Tibial nerve (tissue), 4 donors: Measurements from ENCODE around the gene GSN. TPM values are rescaled to one million over a fixed set of nuclear protein-coding genes. Genes with fewer than 3 reads are reported as not detected.
A peak's percentile ranks its signal among the peaks of the same experiment; 100 is the strongest.
"Not testable (repeated sequence)": the region's sequence is repeated elsewhere in the genome, so short reads cannot be mapped to it uniquely, and the experiment has no call there.

Experiments used
- DNase-seq, 2 donors: peaks; one replicate each; pipeline ENCODE4 v3.0.0-alpha.2; 2019; ENCODE audit warnings: low spot score in 2 of 2
- H3K27ac ChIP-seq, 4 donors: fragments of 200-600 bp; sonication (generic) in 3 of 4; one replicate each; pipeline ENCODE4 v1.5.1; 2017 to 2019; ENCODE audit warnings: mild to moderate bottlenecking in 1 of 4
- H3K27me3 ChIP-seq, 2 donors: fragments of 200-600 bp; sonication (generic) in 1 of 2; one replicate each; pipeline versions ENCODE4 v1.5.1 to v1.6.0; 2017 to 2019
- H3K36me3 ChIP-seq, 3 donors: fragments of 200-600 bp; sonication (generic); one replicate each; pipeline ENCODE4 v1.5.1; 2018 to 2019
- H3K4me1 ChIP-seq, 4 donors: fragments of 200-600 bp; sonication (generic) in 3 of 4; one replicate each; pipeline ENCODE4 v1.5.1; 2017 to 2019
- H3K4me3 ChIP-seq, 4 donors: fragments of 200-600 bp; sonication (generic) in 3 of 4; one replicate each; pipeline ENCODE4 v1.5.1; 2017 to 2019; ENCODE audit warnings: mild to moderate bottlenecking in 1 of 4, moderate library complexity in 1 of 4
- H3K9me3 ChIP-seq, 4 donors: fragments of 200-600 bp; sonication (generic) in 3 of 4; one replicate each; pipeline ENCODE4 v1.5.1; 2017 to 2019
- EP300 ChIP-seq, 2 donors: sonication (generic); formaldehyde crosslinking; IDR thresholded peaks; one replicate each; pipeline ENCODE4 v1.6.1; 2017; ENCODE audit warnings: antibody characterized with exemption in 2 of 2, mild to moderate bottlenecking in 1 of 2
- POLR2A ChIP-seq, 2 donors: fragments of 450-650 bp; IDR thresholded peaks; one replicate each; pipeline ENCODE4 v1.6.1; 2017; ENCODE audit warnings: antibody characterized with exemption in 2 of 2, mild to moderate bottlenecking in 2 of 2, moderate library complexity in 2 of 2
- WGBS, 2 donors: methylation state at CpG; one replicate each; pipeline ENCODE4 v1.1.5; 2018; 5-methylcytosine and 5-hydroxymethylcytosine counted together
- total RNA-seq, 4 donors: library from RNA; depleted of rRNA; stranded (reverse); fragments of >200 nt; gene quantifications; one replicate each; pipeline ENCODE4 v1.1.0, GENCODE V29; 2016
- TF ChIP-seq, protein P1 (sequence below), 5 experiments: fragments of 200-600 bp in 3 of 5; fragments of 450-650 bp in 2 of 5; sonication (generic) in 3 of 5; IDR thresholded peaks; one replicate each; pipeline ENCODE4 v1.5.1; 2016 to 2019; ENCODE audit warnings: antibody characterized with exemption in 5 of 5, mild to moderate bottlenecking in 3 of 5, moderate library complexity in 2 of 5

Gene GSN
- total RNA-seq, 4 donors from 2014 or later = 1,899 to 6,678 (median 4,539) TPM

GRCh38 chr9:121289026-121289771 is 21.2 kb downstream of the GSN start:
- H3K4me1 ChIP-seq = peaks cover 14 to 98% (median 78%) of the 10 kb centered on the region in 4 donors
- H3K9me3 ChIP-seq = no peaks in the 10 kb centered on the region
- H3K4me3 ChIP-seq = peak overlapping the region in 2 of 4 donors; percentile 8 to 17
- no peaks in the 10 kb centered on the region for H3K36me3 ChIP-seq
- no peaks in the 10 kb centered on the region for H3K27me3 ChIP-seq
- TF ChIP-seq, protein P1, sequence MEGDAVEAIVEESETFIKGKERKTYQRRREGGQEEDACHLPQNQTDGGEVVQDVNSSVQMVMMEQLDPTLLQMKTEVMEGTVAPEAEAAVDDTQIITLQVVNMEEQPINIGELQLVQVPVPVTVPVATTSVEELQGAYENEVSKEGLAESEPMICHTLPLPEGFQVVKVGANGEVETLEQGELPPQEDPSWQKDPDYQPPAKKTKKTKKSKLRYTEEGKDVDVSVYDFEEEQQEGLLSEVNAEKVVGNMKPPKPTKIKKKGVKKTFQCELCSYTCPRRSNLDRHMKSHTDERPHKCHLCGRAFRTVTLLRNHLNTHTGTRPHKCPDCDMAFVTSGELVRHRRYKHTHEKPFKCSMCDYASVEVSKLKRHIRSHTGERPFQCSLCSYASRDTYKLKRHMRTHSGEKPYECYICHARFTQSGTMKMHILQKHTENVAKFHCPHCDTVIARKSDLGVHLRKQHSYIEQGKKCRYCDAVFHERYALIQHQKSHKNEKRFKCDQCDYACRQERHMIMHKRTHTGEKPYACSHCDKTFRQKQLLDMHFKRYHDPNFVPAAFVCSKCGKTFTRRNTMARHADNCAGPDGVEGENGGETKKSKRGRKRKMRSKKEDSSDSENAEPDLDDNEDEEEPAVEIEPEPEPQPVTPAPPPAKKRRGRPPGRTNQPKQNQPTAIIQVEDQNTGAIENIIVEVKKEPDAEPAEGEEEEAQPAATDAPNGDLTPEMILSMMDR (IDR thresholded peaks at IDR 0.05) = no peak
- TF ChIP-seq POLR2A (IDR thresholded peaks at IDR 0.05) (peak in 1 of 2 donors; percentile 7), EP300 (IDR thresholded peaks at IDR 0.05) (peak in 1 of 2 donors; percentile 19)
- H3K27ac ChIP-seq = peak overlapping the region; percentile 83 to 99 (median 92)
- peak; percentile 47 to 53 for DNase-seq
- 4 to 5% methylated on average over 10 of the region's 10 CpGs for WGBS, 2 donors

DNA sequence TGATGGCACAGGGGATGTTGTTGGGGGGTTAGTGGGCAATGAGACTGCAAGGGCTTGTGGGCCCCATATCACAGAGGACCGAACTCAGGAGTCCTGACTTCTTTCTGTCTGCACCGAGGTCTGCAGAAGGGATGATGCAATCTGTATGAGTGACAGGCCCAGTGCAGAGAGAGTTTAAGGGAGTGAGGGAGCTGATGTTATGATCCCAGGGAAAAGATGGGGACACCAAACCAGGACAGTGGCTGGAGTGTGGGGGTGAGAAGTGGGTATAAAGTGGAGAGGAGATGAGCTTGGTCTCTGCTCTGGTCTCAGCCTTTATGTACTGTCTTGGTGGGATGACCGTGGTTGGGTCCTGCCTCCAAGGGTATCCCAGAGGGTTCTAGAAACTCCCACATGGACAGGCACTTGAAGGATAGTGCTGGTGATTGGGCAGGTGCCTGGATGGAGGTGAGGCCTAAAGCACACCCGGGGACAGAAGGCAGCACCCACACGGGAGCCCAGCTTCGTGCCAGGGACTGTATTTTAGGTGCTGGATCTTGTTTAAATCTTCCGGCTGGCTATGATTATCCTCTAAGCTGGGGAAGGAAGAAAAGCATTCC is 21.9 kb downstream of the GSN start:
- no peaks in the 10 kb centered on the region for H3K27me3 ChIP-seq
- H3K27ac ChIP-seq = peak overlapping the region; percentile 83 to 99 (median 92)
- peak overlapping the region in 1 of 4 donors; percentile 17 for H3K4me3 ChIP-seq
- no peaks in the 10 kb centered on the region for H3K36me3 ChIP-seq
- peaks cover 14 to 98% (median 78%) of the 10 kb centered on the region in 4 donors for H3K4me1 ChIP-seq
- DNase-seq = peak in 1 of 2 donors; percentile 15
- H3K9me3 ChIP-seq = no peaks in the 10 kb centered on the region
- TF ChIP-seq, protein P1 (IDR thresholded peaks at IDR 0.05) = no peak
- no peak for TF ChIP-seq EP300 (IDR thresholded peaks at IDR 0.05)
- no peak for TF ChIP-seq POLR2A (IDR thresholded peaks at IDR 0.05)
- WGBS, 2 donors = 41 to 44% methylated on average over 7 of the region's 7 CpGs

DNA sequence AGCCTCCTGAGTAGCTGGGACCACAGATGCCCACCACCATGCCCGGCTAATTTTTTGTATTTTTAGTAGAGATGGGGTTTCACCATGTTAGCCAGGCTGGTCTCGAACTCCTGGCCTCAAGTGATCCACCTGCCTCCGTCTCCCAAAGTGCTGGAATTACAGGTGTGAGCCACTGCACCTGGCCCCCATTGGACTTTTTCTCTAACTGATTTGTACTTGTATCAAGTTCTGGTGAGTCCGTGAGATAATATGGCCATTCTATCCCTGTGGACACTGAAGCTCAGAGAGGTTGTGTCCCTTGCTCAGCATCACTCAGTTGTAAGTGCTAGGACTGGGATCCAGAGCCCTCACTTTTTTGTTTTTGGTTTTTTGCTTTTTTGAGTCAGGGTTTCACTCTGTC is 23.6 kb downstream of the GSN start:
- H3K36me3 ChIP-seq, H3K9me3 ChIP-seq, H3K27me3 ChIP-seq, H3K4me3 ChIP-seq, DNase-seq: not testable (repeated sequence)
- Histone ChIP-seq H3K27ac (peak overlapping the region; percentile 87 to 99 (median 94)), H3K4me1 (peaks cover 21 to 98% (median 78%) of the 10 kb centered on the region in 4 donors)
- WGBS, 2 donors = 72 to 91% methylated on average over 4 of the region's 4 CpGs

DNA sequence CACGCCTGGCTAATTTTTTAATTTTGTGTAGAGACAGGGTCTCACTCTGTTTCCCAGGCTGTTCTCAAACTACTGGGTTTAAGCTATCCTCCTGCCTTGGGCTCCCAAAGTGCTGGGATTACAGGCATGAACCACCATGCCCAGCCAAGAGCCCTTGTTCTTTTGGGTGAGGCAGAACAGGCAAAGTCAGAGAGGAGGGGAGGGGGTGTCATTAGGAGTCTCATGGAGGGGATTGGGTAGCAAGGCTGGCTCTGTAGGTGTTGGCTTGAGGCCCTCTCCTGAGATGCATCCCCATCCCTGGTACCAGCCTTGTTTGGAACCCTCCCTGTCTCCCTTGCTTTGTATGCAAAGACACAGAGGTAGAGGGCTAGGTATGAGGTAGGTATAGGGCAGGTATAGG is 24.1 kb downstream of the GSN start:
- no peaks in the 10 kb centered on the region for H3K27me3 ChIP-seq
- TF ChIP-seq EP300 (IDR thresholded peaks at IDR 0.05) (no peak), POLR2A (IDR thresholded peaks at IDR 0.05) (no peak)
- TF ChIP-seq, protein P1 (IDR thresholded peaks at IDR 0.05) = no peak
- H3K9me3 ChIP-seq = no peaks in the 10 kb centered on the region
- H3K36me3 ChIP-seq = no peaks in the 10 kb centered on the region
- WGBS, 2 donors = 94 to 97% methylated on average over 1 of the region's 1 CpG
- H3K4me1 ChIP-seq = peaks cover 19 to 98% (median 79%) of the 10 kb centered on the region in 4 donors
- H3K27ac ChIP-seq = peak overlapping the region; percentile 87 to 99 (median 94)
- DNase-seq = no peak
- no peak overlapping the region for H3K4me3 ChIP-seq

- H3K27ac ChIP-seq = peak overlapping the region; percentile 87 to 99 (median 94)
- no peak overlapping the region for H3K4me3 ChIP-seq
- H3K9me3 ChIP-seq = no peaks in the 10 kb centered on the region
- H3K4me1 ChIP-seq = peaks cover 19 to 98% (median 81%) of the 10 kb centered on the region in 4 donors
- DNase-seq = peak in 1 of 2 donors; percentile 14
- 43 to 56% methylated on average over 6 of the region's 6 CpGs for WGBS, 2 donors
- no peaks in the 10 kb centered on the region for H3K36me3 ChIP-seq
- TF ChIP-seq EP300 (IDR thresholded peaks at IDR 0.05) = no peak
- TF ChIP-seq POLR2A (IDR thresholded peaks at IDR 0.05) = no peak
- TF ChIP-seq, protein P1 (IDR thresholded peaks at IDR 0.05) = no peak
- no peaks in the 10 kb centered on the region for H3K27me3 ChIP-seq
Measured at GRCh38 chr9:121292801-121293241, 24.9 kb downstream of the GSN start.
